HCT116 (cell line): ENCODE results near the gene DAGLA. TPM values are rescaled to one million over a fixed set of nuclear protein-coding genes. Genes with fewer than 3 reads are reported as not detected.

Experiments used
- ATAC-seq: fragments of 200-7000 bp; cut with Tn5 transposase; 2 replicates; pipeline ENCODE4 v1.9.1; 2020; ENCODE audit warnings: mild to moderate bottlenecking, moderate library complexity
- BruUV-seq: library from RNA; stranded (reverse); fragments of 400-500 nt; replicated peaks from 2 replicates; lab custom pipeline; 2021; lab: Mats Ljungman, UMichigan
- CTCF ChIA-PET: fragments of 300-600 bp; sonication (Branson Sonifier 250); formaldehyde crosslinking; loops from one replicate; lab custom pipeline; 2021; ENCODE audit warnings: antibody characterized with exemption; lab: Charles Lee
- POLR2A ChIA-PET: fragments of 300-600, 350-600 bp; sonication (Branson Sonifier 250); formaldehyde crosslinking; loops from one replicate; lab custom pipeline; 2021; ENCODE audit warnings: antibody characterized with exemption; lab: Charles Lee
- RAD21 ChIA-PET, 2 experiments: fragments of 300-600 bp; sonication (Branson Sonifier 250); formaldehyde crosslinking; loops; one replicate each; lab custom pipeline; 2023; ENCODE audit warnings: low total read pairs in 2 of 2; ENCODE audit not compliant: uncharacterized antibody in 2 of 2, unreplicated experiment in 2 of 2, low non-redundant PET in 1 of 2; lab: Charles Lee
- DNase-seq: peaks from one replicate; pipeline ENCODE4 v3.0.0-alpha.2; 2010; ENCODE audit warnings: low read depth, low spot score
- H2AFZ ChIP-seq: fragments of 200-600 bp; shearing (Covaris generic), sonication (generic); 2 replicates; pipeline ENCODE4 v1.6.1; 2017; ENCODE audit warnings: low read depth, mixed run types, mixed read lengths, antibody characterized with exemption, low read length; ENCODE audit not compliant: poor library complexity, severe bottlenecking
- H3K27ac ChIP-seq: 2 replicates; pipeline ENCODE4 v1.5.1; 2012; ENCODE audit warnings: low read depth, low read length
- H3K27me3 ChIP-seq: fragments of 200-600 bp; sonication (generic); 2 replicates; pipeline ENCODE4 v1.6.1; 2016; ENCODE audit warnings: mixed run types, low read length, mixed read lengths; ENCODE audit not compliant: insufficient read depth
- H3K36me3 ChIP-seq, 2 experiments: fragments of 200-500 bp in 1 of 2; fragments of 200-600 bp in 1 of 2; sonication (Bioruptor generic) in 1 of 2; sonication (generic) in 1 of 2; 2 replicates each; pipeline versions ENCODE4 v1.5.1 to v1.6.1; 2014 to 2016; ENCODE audit warnings: low read length in 2 of 2, inconsistent platforms in 1 of 2, mixed read lengths in 1 of 2, mixed run types in 1 of 2; ENCODE audit not compliant: insufficient read depth in 2 of 2, control insufficient read depth in 1 of 2
- H3K4me1 ChIP-seq, 2 experiments: fragments of 200-600 bp in 1 of 2; sonication (generic) in 1 of 2; 2 replicates each; pipeline versions ENCODE4 v1.5.1 to v1.6.1; 2012 to 2017; ENCODE audit warnings: low read length in 2 of 2, inconsistent platforms in 1 of 2, mild to moderate bottlenecking in 1 of 2, mixed read lengths in 1 of 2, mixed run types in 1 of 2, moderate library complexity in 1 of 2; ENCODE audit not compliant: insufficient read depth in 2 of 2, control insufficient read depth in 1 of 2
- H3K4me2 ChIP-seq: fragments of 200-600 bp; sonication (generic); 2 replicates; pipeline ENCODE4 v1.6.1; 2017; ENCODE audit warnings: mixed run types, low read length, mixed read lengths
- H3K4me3 ChIP-seq, 2 experiments: fragments of 200-600 bp in 1 of 2; sonication (generic) in 1 of 2; replicated peaks in 1 of 2; 2 replicates each; pipeline ENCODE4 v1.5.1; 2011 to 2016; ENCODE audit warnings: low read length in 2 of 2, control low read depth in 1 of 2, low read depth in 1 of 2, mild to moderate bottlenecking in 1 of 2, mixed read lengths in 1 of 2, mixed run types in 1 of 2
- H3K79me2 ChIP-seq: fragments of 200-600 bp; sonication (generic); 2 replicates; pipeline ENCODE4 v1.6.1; 2017; ENCODE audit warnings: mild to moderate bottlenecking, mixed run types, low read length, moderate library complexity, mixed read lengths; ENCODE audit not compliant: insufficient read depth
- H3K9ac ChIP-seq: fragments of 200-600 bp; sonication (generic); 2 replicates; pipeline ENCODE4 v1.6.1; 2016; ENCODE audit warnings: low read length, mixed read lengths
- H3K9me2 ChIP-seq: fragments of 200-600 bp; sonication (generic), shearing (Covaris generic); 2 replicates; pipeline ENCODE4 v1.6.1; 2017; ENCODE audit warnings: mixed run types, mild to moderate bottlenecking, moderate library complexity; ENCODE audit not compliant: insufficient read depth
- H3K9me3 ChIP-seq, 2 experiments: fragments of 200-500 bp in 1 of 2; fragments of 200-600 bp in 1 of 2; sonication (Bioruptor generic) in 1 of 2; sonication (generic) in 1 of 2; 2 replicates each; pipeline ENCODE4 v1.6.1; 2014 to 2017; ENCODE audit warnings: low read length in 2 of 2, mixed read lengths in 2 of 2, inconsistent platforms in 1 of 2, low read depth in 1 of 2, mild to moderate bottlenecking in 1 of 2, mixed run types in 1 of 2, moderate library complexity in 1 of 2; ENCODE audit not compliant: control insufficient read depth in 1 of 2, insufficient read depth in 1 of 2
- H4K20me1 ChIP-seq: fragments of 200-600 bp; sonication (generic), shearing (Covaris generic); 2 replicates; pipeline ENCODE4 v1.6.1; 2017; ENCODE audit warnings: mixed run types, mild to moderate bottlenecking, moderate library complexity; ENCODE audit not compliant: insufficient read depth
- CBX3 ChIP-seq: IDR thresholded peaks from 2 replicates; pipeline ENCODE4 v1.6.1; 2012; ENCODE audit warnings: low read depth
- CEBPB ChIP-seq: IDR thresholded peaks from 2 replicates; pipeline ENCODE4 v1.6.1; 2012; ENCODE audit warnings: low read depth
- EGR1 ChIP-seq: IDR thresholded peaks from 2 replicates; pipeline ENCODE4 v1.6.1; 2012; ENCODE audit warnings: low read depth
- ELF1 ChIP-seq: IDR thresholded peaks from 2 replicates; pipeline ENCODE4 v1.6.1; 2012; ENCODE audit warnings: low read depth, borderline replicate concordance
- EZH2 ChIP-seq: fragments of 200-600 bp; sonication (generic); IDR thresholded peaks from 2 replicates; pipeline ENCODE4 v1.6.1; 2017; ENCODE audit warnings: antibody characterized with exemption, mixed run types
- EZH2phosphoT487 ChIP-seq: fragments of 200-600 bp; IDR thresholded peaks from 2 replicates; pipeline ENCODE4 v1.6.1; 2018; ENCODE audit warnings: antibody characterized with exemption, borderline replicate concordance
- POLR2A ChIP-seq: IDR thresholded peaks from 2 replicates; pipeline ENCODE4 v1.7.0; 2011; ENCODE audit warnings: borderline replicate concordance; ENCODE audit not compliant: insufficient read depth, insufficient read length; ENCODE audit errors: extremely low read depth
- RAD21 ChIP-seq: IDR thresholded peaks from 2 replicates; pipeline ENCODE4 v1.6.1; 2012; ENCODE audit warnings: low read depth, mild to moderate bottlenecking
- SRF ChIP-seq: IDR thresholded peaks from 2 replicates; pipeline ENCODE4 v1.6.1; 2012; ENCODE audit warnings: low read depth
- ZBTB33 ChIP-seq: IDR thresholded peaks from 2 replicates; pipeline ENCODE4 v1.6.1; 2011; ENCODE audit warnings: mild to moderate bottlenecking, low read length, moderate library complexity; ENCODE audit not compliant: insufficient replicate concordance; ENCODE audit errors: extremely low read depth
- ZFX ChIP-seq: fragments of 450-650 bp; IDR thresholded peaks from 2 replicates; pipeline ENCODE4 v1.6.1; 2017
- ZNF274 ChIP-seq: fragments of 200-500 bp; sonication (Bioruptor generic); IDR thresholded peaks from 2 replicates; pipeline ENCODE4 v1.6.1; 2014; ENCODE audit warnings: mild to moderate bottlenecking, low read depth, low read length, inconsistent platforms
- intact Hi-C: fragments of 100-400 bp; cut with micrococcal nuclease; formaldehyde crosslinking; loops from 2 replicates; pipeline ENCODE4 v1.10.0; 2022
- total RNA-seq: library from RNA; stranded (reverse); gene quantifications from one replicate; pipeline ENCODE4 v1.2.1, GENCODE V29; 2021; ENCODE audit not compliant: unreplicated experiment

Gene DAGLA
- total RNA-seq, 1 experiment from 2014 or later, result 2.7 TPM

- Histone ChIP-seq H3K4me3 (no peak overlapping the region), H3K4me2 (no peak overlapping the region), H3K36me3 (no peaks in the 10 kb centered on the region), H3K4me1 (peaks cover 0 to 8% of the 10 kb centered on the region in 2 experiments; a peak in 2 of 4 replicates), H3K9me2 (no peaks in the 10 kb centered on the region), H2AFZ (no peak overlapping the region), H3K9me3 (no peaks in the 10 kb centered on the region), H3K9ac (no peak overlapping the region), H3K79me2 (no peaks in the 10 kb centered on the region), H4K20me1 (no peaks in the 10 kb centered on the region), H3K27me3 (no peaks in the 10 kb centered on the region), H3K27ac (no peak overlapping the region)
- DNase-seq (no peak), ATAC-seq (no peak)
- no peak for TF ChIP-seq ZBTB33
- no peak for TF ChIP-seq EZH2phosphoT487
- no peak for TF ChIP-seq POLR2A
- no peak for TF ChIP-seq RAD21
- no peak for TF ChIP-seq EGR1
- TF ChIP-seq CBX3, result no peak
- no peak for TF ChIP-seq CEBPB
- no peak for TF ChIP-seq SRF
- no peak for TF ChIP-seq ZNF274
- TF ChIP-seq ZFX, result no peak
- TF ChIP-seq ELF1, result no peak
- TF ChIP-seq EZH2, result no peak
- intact Hi-C loops, result no loop called here
- ChIA-PET CTCF (no interaction called here), POLR2A (no interaction called here), RAD21 (no interaction called here)
- no TSS peak for BruUV-seq
Measured at GRCh38 chr11:61684870-61685616, 4.9 kb downstream of the DAGLA start.
